GM21447 (cell line): ENCODE results near the gene MYO9A.
"Not testable (repeated sequence)": the region's sequence is repeated elsewhere in the genome, so short reads cannot be mapped to it uniquely, and the experiment has no call there.

Experiments
- ATAC-seq: cut with Tn5 transposase; IDR thresholded peaks from one replicate; pipeline ENCODE4 v1.9.1; 2021; ENCODE audit not compliant: unreplicated experiment

The MYO9A gene

GRCh38 chr15:72092691-72093090 lies 25.3 kb downstream of the MYO9A start:
- ATAC-seq: no peak

- ATAC-seq: no peak
These were observed 25.9 kb downstream of the MYO9A start for GRCh38 chr15:72092006-72092405.

GRCh38 chr15:72086920-72087648 lies 30.9 kb downstream of the MYO9A start:
- no peak for ATAC-seq

GRCh38 chr15:72086010-72086697 lies 31.8 kb downstream of the MYO9A start:
- ATAC-seq: no peak

GRCh38 chr15:72082176-72082575 lies 35.8 kb downstream of the MYO9A start:
- ATAC-seq: no peak

- ATAC-seq: no peak
These were observed 39.1 kb downstream of the MYO9A start for GRCh38 chr15:72078887-72079286.

- ATAC-seq: no peak
These were observed 40.0 kb downstream of the MYO9A start for GRCh38 chr15:72077950-72078349.

- no peak for ATAC-seq
These were observed 43.5 kb downstream of the MYO9A start for GRCh38 chr15:72074335-72075060.

- ATAC-seq: not testable (repeated sequence)
These were observed 46.5 kb downstream of the MYO9A start for GRCh38 chr15:72071448-72071825.

GRCh38 chr15:72070817-72071447 lies 47.0 kb downstream of the MYO9A start:
- no peak for ATAC-seq

GRCh38 chr15:72068856-72069255 lies 49.1 kb downstream of the MYO9A start:
- ATAC-seq: no peak

- no peak for ATAC-seq
These were observed 52.1 kb downstream of the MYO9A start for GRCh38 chr15:72065801-72066200.

GRCh38 chr15:72063186-72063585 lies 54.8 kb downstream of the MYO9A start:
- no peak for ATAC-seq

- no peak for ATAC-seq
These were observed 55.6 kb downstream of the MYO9A start for GRCh38 chr15:72062319-72062718.

GRCh38 chr15:72060687-72061250 lies 57.2 kb downstream of the MYO9A start:
- ATAC-seq: no peak

GRCh38 chr15:72058585-72058984 lies 59.4 kb downstream of the MYO9A start:
- no peak for ATAC-seq

GRCh38 chr15:72057548-72058091 lies 60.3 kb downstream of the MYO9A start:
- ATAC-seq: no peak

- not testable (repeated sequence) for ATAC-seq
These were observed 61.7 kb downstream of the MYO9A start for GRCh38 chr15:72056217-72056616.

- not testable (repeated sequence) for ATAC-seq
These were observed 64.7 kb downstream of the MYO9A start for GRCh38 chr15:72053297-72053696.

- no peak for ATAC-seq
These were observed 67.2 kb downstream of the MYO9A start for GRCh38 chr15:72050700-72051099.

GRCh38 chr15:72047020-72047419 lies 70.9 kb downstream of the MYO9A start:
- no peak for ATAC-seq
